Thyroid gland (tissue), 4 donors: ENCODE data around the gene EFCAB7. TPM values are rescaled to one million over a fixed set of nuclear protein-coding genes. Genes with fewer than 3 reads are reported as not detected.

Experiments
- DNase-seq, 2 donors: peaks; one replicate each; pipeline ENCODE4 v3.0.0-alpha.2; 2019
- H3K27ac ChIP-seq, 3 donors: fragments of 200-600 bp; sonication (generic); 1 replicate in 2 of 3; 2 replicates in 1 of 3; pipeline ENCODE4 v1.5.1; 2016 to 2019; ENCODE audit warnings: mild to moderate bottlenecking in 1 of 3, moderate library complexity in 1 of 3
- H3K27me3 ChIP-seq: fragments of 200-600 bp; sonication (generic); one replicate; pipeline ENCODE4 v1.5.1; 2019
- H3K36me3 ChIP-seq, 2 donors: fragments of 200-600 bp; sonication (generic); one replicate each; pipeline ENCODE4 v1.5.1; 2016 to 2019
- H3K4me1 ChIP-seq, 2 donors: fragments of 200-600 bp; sonication (generic); one replicate each; pipeline ENCODE4 v1.5.1; 2017 to 2019
- H3K4me3 ChIP-seq, 3 donors: fragments of 200-600 bp; sonication (generic); replicated peaks in 1 of 3; 1 replicate in 2 of 3; 2 replicates in 1 of 3; pipeline ENCODE4 v1.5.1; 2016; ENCODE audit warnings: mild to moderate bottlenecking in 1 of 3
- H3K9me3 ChIP-seq: fragments of 200-600 bp; sonication (generic); one replicate; pipeline ENCODE4 v1.5.1; 2017
- CTCF ChIP-seq, 6 experiments: fragments of 200-600 bp in 3 of 6; fragments of 450-650 bp in 3 of 6; sonication (generic) in 3 of 6; IDR thresholded peaks; one replicate each; pipeline ENCODE4 v1.5.1; 2016 to 2019; ENCODE audit warnings: antibody characterized with exemption in 6 of 6, mild to moderate bottlenecking in 2 of 6, inconsistent platforms in 1 of 6, moderate library complexity in 1 of 6
- POLR2A ChIP-seq, 2 donors: fragments of 450-650 bp; IDR thresholded peaks; one replicate each; pipeline ENCODE4 v1.6.1; 2017; ENCODE audit warnings: antibody characterized with exemption in 2 of 2, mild to moderate bottlenecking in 2 of 2, moderate library complexity in 1 of 2
- WGBS, 2 donors: methylation state at CpG; one replicate each; pipeline ENCODE4 v1.1.5; 2017; 5-methylcytosine and 5-hydroxymethylcytosine counted together
- intact Hi-C: fragments of 100-400 bp; cut with DNase I; formaldehyde crosslinking; loops from one replicate; pipeline ENCODE4 v1.15.1; 2023
- total RNA-seq, 4 donors: library from RNA; depleted of rRNA; stranded (reverse); fragments of >200 nt; gene quantifications; one replicate each; pipeline ENCODE4 v1.2.3, GENCODE V29; 2016

EFCAB7 gene
- total RNA-seq, 4 donors from 2014 or later, result 8.3 to 11.7 (median 10.0) TPM

GRCh38 chr1:63509718-63510117, 13.6 kb upstream of the EFCAB7 start:
- TF ChIP-seq POLR2A (IDR thresholded peaks at IDR 0.05) (no peak), CTCF (IDR thresholded peaks at IDR 0.05) (no peak)
- intact Hi-C loops, result no loop called here
- no peaks in the 10 kb centered on the region for H3K27me3 ChIP-seq
- no peaks in the 10 kb centered on the region for H3K4me1 ChIP-seq
- DNase-seq, result no peak
- H3K36me3 ChIP-seq, result no peaks in the 10 kb centered on the region
- no peaks in the 10 kb centered on the region for H3K9me3 ChIP-seq
- 87 to 88% methylated on average over 10 of the region's 10 CpGs for WGBS, 2 donors
- H3K4me3 ChIP-seq, result no peak overlapping the region
- no peak overlapping the region for H3K27ac ChIP-seq

DNA sequence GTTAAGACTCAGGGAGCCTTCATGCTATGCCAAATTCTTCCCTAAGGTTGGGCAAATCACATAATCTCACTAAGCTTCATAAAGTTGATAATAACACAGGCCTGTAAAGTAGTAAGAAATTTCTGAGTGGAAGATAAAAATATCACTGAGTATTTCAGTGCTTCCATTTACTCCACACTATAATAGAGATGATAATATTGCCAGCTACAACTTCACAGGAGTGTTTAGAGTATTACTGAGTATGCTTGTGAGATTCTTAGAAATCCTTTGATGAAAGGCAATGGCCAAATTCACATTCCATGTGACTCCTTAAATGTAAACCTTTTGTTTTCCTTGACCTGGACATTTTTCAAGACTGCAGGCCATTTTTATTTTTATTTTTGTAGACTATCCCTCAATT, 10.7 kb upstream of the EFCAB7 start:
- H3K36me3 ChIP-seq, result no peaks in the 10 kb centered on the region
- no peak overlapping the region for H3K27ac ChIP-seq
- no peak for TF ChIP-seq CTCF (IDR thresholded peaks at IDR 0.05)
- TF ChIP-seq POLR2A (IDR thresholded peaks at IDR 0.05), result no peak
- no peak overlapping the region for H3K4me3 ChIP-seq
- intact Hi-C loops, result no loop called here
- H3K27me3 ChIP-seq, result no peaks in the 10 kb centered on the region
- H3K9me3 ChIP-seq, result no peaks in the 10 kb centered on the region
- H3K4me1 ChIP-seq, result no peaks in the 10 kb centered on the region
- no peak for DNase-seq

DNA sequence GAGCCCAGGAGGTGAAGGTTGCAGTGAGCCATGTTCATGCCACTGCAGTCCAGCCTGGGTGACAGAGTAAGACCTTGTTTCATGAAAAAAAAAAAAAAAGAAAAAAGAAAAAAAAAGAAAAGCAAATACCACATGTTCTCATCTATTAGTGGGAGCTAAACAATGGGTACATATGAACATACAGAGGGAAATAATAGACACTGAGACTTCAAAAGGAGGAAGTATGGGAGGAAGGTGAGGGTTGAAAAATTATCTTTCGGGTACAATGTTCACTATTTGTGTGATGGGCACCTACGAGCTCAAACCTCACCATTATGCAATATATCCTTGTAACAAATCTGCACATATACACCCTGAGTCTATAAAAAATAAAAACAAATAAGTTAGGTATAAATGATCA, 6.7 kb upstream of the EFCAB7 start:
- no peaks in the 10 kb centered on the region for H3K4me1 ChIP-seq
- no peaks in the 10 kb centered on the region for H3K27me3 ChIP-seq
- intact Hi-C loops, result no loop called here
- TF ChIP-seq CTCF (IDR thresholded peaks at IDR 0.05), result no peak
- TF ChIP-seq POLR2A (IDR thresholded peaks at IDR 0.05), result no peak
- no peak overlapping the region for H3K27ac ChIP-seq
- no peak for DNase-seq
- H3K36me3 ChIP-seq, result no peaks in the 10 kb centered on the region
- WGBS, 2 donors, result 91 to 93% methylated on average over 2 of the region's 2 CpGs
- no peaks in the 10 kb centered on the region for H3K9me3 ChIP-seq
- no peak overlapping the region for H3K4me3 ChIP-seq

GRCh38 chr1:63523738-63524137, 413 bp downstream of the EFCAB7 start:
- peak overlapping the region; percentile 31 to 80 (median 55) for H3K4me3 ChIP-seq
- WGBS, 2 donors, result 1% methylated on average over 11 of the region's 11 CpGs
- DNase-seq, result no peak
- H3K9me3 ChIP-seq, result no peaks in the 10 kb centered on the region
- H3K27ac ChIP-seq, result peak overlapping the region; percentile 69 to 94 (median 93)
- H3K4me1 ChIP-seq, result peaks cover 7 to 14% of the 10 kb centered on the region in 2 donors
- no peaks in the 10 kb centered on the region for H3K27me3 ChIP-seq
- TF ChIP-seq POLR2A (IDR thresholded peaks at IDR 0.05), result no peak
- TF ChIP-seq CTCF (IDR thresholded peaks at IDR 0.05), result no peak
- H3K36me3 ChIP-seq, result peaks cover 0 to 4% of the 10 kb centered on the region in 2 donors
- intact Hi-C loops, result no loop called here

DNA sequence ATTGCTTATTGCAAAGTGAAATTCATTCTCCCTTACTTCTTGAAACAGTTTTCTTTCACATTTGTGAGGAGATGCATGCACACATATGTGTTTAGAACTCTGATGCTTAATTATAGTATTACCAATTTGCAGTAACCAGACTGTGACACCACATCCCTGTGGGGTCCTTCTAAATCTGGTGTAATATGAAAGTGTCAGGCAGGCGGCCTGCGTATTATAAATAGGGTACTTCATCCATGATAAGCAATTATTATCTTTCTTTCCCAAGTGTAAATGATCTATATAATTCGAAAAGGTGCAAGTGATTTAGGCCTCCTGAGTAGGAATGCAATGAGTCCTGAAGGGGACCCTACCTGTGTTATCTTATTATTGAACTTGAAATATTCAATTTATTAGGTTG, 876 bp downstream of the EFCAB7 start:
- Histone ChIP-seq H3K36me3 (peaks cover 0 to 4% of the 10 kb centered on the region in 2 donors), H3K27ac (peak overlapping the region in 2 of 3 donors; percentile 93 to 94), H3K4me3 (no peak overlapping the region), H3K4me1 (peaks cover 7 to 14% of the 10 kb centered on the region in 2 donors), H3K27me3 (no peaks in the 10 kb centered on the region), H3K9me3 (no peaks in the 10 kb centered on the region)
- TF ChIP-seq CTCF (IDR thresholded peaks at IDR 0.05) (no peak), POLR2A (IDR thresholded peaks at IDR 0.05) (no peak)
- intact Hi-C loops, result no loop called here
- WGBS, 2 donors, result 60 to 72% methylated on average over 3 of the region's 3 CpGs
- DNase-seq, result no peak
